ENCODE measurements around the gene MTPN.

Gene MTPN

DNA sequence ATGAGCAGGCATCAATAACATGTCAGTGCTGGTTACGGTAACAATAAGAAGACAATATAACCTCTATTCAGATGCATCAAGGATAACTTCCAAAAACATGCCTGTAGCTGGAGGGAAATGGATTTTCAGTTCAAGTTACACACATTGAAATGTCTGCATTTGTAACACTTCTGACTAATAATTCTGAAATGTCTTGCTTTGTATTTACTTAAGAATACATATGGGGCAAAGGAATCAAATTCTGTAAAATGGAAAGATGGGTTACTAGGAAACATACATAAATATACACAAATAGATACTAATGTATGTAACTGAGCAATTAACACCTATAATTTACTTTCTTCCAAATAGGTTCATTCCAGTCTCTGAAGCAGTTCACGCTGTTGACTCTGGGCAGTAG, 18.6 kb upstream of the MTPN start:
- TF ChIP-seq, protein P1, sequence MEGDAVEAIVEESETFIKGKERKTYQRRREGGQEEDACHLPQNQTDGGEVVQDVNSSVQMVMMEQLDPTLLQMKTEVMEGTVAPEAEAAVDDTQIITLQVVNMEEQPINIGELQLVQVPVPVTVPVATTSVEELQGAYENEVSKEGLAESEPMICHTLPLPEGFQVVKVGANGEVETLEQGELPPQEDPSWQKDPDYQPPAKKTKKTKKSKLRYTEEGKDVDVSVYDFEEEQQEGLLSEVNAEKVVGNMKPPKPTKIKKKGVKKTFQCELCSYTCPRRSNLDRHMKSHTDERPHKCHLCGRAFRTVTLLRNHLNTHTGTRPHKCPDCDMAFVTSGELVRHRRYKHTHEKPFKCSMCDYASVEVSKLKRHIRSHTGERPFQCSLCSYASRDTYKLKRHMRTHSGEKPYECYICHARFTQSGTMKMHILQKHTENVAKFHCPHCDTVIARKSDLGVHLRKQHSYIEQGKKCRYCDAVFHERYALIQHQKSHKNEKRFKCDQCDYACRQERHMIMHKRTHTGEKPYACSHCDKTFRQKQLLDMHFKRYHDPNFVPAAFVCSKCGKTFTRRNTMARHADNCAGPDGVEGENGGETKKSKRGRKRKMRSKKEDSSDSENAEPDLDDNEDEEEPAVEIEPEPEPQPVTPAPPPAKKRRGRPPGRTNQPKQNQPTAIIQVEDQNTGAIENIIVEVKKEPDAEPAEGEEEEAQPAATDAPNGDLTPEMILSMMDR (IDR thresholded peaks at IDR 0.05), result no peak

DNA sequence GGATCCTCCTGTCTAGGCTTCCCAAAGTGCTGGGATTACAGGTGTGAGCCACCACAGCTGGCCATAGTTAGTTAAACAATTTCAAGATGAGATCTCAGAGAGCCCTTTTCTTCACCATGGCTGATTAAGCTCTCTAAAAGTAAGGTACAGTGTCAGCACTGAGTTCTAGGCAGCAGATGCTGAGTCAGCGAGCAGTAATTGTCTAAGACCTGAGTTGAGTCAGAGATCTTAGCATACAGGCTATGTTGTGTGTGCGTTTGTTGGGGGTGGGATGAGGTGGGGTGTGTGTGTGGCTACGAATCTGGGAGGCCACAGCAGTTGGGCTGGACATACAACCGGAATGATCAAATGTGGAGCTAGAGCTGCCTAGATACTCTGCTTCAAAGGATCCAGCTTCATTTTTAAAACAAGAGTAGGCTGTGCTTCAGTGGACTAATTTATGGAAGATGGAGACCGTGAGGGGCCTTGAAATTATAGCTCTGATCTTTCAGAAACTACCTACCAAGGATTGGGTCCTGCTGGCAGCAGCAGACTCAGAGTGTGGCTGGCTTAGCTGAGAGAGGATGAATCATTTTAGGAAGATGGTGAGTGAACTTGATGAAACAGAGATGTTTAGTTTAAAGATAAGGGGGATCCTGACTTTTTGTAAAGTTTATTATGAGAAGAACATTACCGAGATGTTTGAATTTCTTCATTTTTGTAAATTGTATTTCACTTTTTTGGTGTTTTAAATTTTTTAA, 17.5 kb upstream of the MTPN start:
- TF ChIP-seq, protein P1 (IDR thresholded peaks at IDR 0.05), result no peak

DNA sequence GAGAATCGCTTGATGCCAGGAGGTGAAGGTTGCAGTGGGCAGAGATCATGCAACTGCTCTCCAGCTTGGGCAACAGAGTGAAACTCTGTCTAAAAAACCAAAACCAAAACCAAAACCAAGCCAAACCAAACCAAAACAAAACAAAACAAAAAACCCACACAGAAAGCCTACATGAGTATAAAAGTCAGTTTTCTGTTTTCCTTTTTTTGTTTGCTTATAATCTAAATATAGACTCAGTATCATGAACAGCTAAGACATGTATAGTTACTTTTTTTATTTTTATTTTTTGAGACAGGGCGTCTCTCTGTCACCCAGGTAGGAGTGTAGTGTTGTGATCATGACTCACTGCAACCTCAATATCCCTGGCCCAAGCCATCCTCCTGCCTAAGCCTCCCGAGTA, 16.8 kb upstream of the MTPN start:
- TF ChIP-seq, protein P1 (IDR thresholded peaks at IDR 0.05), result no peak

DNA sequence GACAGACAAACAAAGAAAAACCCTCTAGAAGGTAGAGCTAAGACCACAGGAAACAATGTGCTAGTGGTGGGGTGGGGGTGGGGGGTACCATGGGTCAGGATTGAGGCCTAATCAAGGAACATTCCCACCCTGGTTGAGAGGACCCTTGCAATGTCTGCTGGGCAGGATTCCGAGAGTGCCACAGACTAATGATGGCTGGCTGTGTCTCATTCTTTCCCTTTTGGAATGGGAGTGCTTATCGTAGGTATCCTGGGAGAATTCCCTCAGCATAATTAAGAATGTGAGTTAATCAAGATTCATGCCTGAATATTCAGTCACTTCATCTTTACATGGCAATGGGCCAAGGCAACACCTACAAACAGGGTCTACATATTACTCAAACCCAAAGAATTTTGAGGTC, 14.7 kb upstream of the MTPN start:
- TF ChIP-seq, protein P1 (IDR thresholded peaks at IDR 0.05), result no peak

DNA sequence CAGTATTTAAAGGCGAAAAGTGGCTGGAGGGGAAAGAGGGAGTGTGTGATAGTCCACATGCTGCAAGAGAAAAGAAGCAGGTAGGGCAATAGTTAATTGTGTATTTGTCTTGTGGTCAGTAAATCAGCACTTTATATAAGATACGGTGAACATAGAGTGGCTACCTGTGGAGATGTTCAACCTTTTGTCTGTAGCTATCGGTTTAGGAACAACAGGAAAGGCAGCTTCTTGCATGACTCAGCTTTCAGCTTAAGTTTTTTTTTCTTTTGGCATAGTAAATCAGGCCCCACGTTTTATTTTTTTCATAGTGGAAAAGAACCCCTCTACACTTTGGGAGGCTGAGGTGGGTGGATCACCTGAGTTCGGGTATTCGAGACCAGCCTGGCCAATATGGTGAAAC, 14.2 kb upstream of the MTPN start:
- TF ChIP-seq, protein P1 (IDR thresholded peaks at IDR 0.05), result no peak

DNA sequence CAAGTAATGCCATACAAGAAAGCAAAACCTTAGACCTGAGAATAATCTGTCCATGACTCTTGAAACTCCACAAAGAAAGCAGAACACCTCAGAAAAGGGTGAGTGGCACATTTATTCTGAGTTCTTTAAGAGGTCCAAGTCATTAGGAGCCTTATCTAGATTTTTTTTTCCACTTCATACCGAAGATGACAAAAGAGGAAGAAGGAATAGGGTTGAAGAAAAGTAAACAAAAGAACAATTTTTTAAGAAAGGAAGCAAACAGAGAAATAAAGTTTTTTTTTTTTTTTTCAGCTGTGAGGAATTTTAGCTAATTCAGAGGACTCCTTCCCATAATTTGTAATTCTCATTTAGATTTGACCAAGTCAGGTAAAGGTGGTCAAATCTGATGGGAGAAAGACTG, 13.1 kb upstream of the MTPN start:
- TF ChIP-seq, protein P1 (IDR thresholded peaks at IDR 0.05), result no peak

DNA sequence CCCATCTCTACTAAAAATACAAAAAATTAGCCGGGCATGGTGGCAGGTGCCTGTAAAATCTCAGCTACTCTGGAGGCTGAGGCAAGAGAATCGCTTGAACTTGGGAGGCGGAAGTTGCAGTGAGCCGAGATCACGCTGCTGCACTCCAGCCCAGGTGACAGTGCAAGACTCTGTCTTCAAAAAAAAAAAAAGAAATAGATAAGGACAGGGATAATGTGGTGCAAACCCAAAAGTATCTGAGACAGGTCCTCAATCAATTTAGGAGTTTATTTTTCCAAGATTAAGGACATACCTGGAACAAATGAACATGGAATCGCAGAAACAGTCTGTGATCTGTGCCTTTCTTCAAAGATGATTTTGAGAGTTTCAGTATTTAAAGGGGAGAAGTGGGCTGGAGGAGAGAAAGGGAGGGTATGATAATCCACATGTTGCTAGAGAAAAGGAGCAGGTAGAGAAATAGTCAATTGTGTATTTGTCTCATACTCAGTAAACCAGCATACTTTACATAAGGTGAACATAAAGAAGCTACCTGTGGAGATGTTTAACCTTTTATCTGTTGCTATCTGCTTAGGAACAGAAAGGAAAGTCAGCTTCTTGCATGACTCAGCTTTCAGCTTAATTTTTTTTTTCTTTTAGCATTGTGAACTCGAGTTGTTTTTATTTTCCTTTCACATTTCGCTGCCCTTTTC, 4.9 kb upstream of the MTPN start:
- TF ChIP-seq, protein P1 (IDR thresholded peaks at IDR 0.05), result no peak

All from LNCAP (cell line).